C4-2B (cell line): Measurements from ENCODE around the gene NRIP3.

Experiments
- H3K27ac ChIP-seq: fragments of 450-650 bp; 2 replicates; pipeline ENCODE4 v1.5.1; 2017
- ZFX ChIP-seq: fragments of 450-650 bp; IDR thresholded peaks from 2 replicates; pipeline ENCODE4 v1.6.1; 2017
- TF ChIP-seq, protein P1 (sequence below): fragments of 450-650 bp; conservative IDR thresholded peaks from 2 replicates; pipeline ENCODE4 v1.5.1; 2017; ENCODE audit warnings: mild to moderate bottlenecking

Gene NRIP3

DNA sequence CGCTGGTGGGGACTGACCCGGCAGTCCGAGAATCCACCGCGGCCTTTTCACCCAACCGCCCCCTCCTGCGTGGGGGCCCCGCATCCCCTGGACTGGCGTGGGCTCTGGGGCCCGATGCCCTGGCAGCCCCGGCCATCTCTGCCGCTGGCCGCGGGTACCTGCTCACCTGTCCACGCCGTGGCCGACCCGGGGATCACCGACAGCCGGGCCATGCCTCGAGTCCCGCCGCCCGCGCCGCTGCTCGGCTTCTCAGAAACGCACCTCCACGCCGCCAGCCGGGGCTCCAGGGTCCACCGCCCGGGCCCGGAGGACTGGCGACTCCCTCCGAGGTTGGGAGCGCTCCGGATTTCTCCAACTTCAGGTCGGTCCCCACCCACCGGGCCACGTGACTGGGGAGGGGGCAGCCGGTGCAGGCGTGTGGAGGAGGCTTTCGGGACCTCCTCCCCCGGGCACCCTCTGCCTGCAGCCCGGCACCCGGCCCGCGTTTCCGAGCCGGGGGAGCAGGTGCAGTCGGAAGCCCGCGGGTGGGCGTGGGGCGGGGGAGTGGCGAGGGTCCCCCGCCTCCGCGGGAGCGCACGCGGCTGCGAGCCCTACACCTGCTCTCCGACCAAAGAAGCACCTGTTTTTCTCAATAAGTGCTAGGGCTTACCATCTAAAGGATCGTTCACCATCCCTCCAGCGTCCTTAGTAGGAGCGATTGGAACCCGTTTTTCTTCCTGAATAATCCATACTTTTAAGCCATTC is 554 bp upstream of the NRIP3 start:
- TF ChIP-seq ZFX: no peak
- TF ChIP-seq, protein P1, sequence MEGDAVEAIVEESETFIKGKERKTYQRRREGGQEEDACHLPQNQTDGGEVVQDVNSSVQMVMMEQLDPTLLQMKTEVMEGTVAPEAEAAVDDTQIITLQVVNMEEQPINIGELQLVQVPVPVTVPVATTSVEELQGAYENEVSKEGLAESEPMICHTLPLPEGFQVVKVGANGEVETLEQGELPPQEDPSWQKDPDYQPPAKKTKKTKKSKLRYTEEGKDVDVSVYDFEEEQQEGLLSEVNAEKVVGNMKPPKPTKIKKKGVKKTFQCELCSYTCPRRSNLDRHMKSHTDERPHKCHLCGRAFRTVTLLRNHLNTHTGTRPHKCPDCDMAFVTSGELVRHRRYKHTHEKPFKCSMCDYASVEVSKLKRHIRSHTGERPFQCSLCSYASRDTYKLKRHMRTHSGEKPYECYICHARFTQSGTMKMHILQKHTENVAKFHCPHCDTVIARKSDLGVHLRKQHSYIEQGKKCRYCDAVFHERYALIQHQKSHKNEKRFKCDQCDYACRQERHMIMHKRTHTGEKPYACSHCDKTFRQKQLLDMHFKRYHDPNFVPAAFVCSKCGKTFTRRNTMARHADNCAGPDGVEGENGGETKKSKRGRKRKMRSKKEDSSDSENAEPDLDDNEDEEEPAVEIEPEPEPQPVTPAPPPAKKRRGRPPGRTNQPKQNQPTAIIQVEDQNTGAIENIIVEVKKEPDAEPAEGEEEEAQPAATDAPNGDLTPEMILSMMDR: no peak
- no peak overlapping the region for H3K27ac ChIP-seq

DNA sequence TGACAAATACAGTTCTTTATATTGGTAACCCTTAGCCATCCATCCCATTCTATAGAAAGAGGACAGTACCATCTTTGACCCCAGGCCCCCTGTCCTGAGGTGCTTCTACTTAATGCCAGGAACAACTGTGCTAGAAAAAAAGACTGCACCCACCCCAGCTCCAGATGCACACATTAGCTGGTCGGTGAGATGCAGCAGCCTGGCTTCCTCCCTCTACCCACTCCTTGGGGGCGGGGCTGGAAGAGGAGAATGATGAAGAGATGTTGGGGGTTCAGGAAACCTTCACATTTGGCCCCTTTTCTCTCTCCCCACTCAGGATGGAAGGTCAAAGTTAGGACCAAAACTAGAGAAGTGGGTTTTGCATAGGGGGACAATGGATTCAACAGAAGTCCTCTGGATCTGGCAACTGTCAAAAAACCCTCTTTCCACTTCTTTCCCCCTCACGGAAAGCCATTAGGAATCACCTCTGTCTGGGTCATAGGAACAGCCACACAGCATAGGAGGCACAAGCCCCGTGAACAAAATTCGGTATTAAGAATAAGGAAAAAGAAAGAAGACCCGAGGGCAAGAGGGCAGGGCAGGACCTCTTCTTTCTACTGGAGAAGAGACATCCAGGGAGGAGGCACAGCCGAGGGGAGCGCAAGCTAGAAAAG is 755 bp downstream of the NRIP3 start:
- H3K27ac ChIP-seq: no peak overlapping the region

DNA sequence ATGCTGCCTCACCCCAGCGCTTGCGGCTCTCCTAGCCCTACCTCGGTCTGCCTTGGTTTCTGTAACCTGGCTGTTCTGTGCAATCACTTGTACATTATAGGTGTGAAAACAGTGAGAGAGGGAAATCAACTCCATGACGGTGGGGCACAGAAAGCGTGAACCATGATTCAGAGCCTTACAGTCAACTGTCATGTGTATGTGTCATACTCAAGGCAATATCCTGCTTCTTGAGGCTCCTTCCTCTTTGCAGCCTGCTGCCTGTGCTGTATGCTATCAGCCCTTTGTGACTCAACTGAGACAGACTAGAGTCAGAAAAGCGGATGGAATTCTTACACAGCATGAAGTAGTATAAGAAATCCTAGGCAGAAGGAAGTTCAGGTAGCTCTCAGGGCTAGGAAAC is 2.1 kb downstream of the NRIP3 start:
- no peak overlapping the region for H3K27ac ChIP-seq

More for the DNA sequence above, 755 bp downstream of the NRIP3 start:
- TF ChIP-seq ZFX: no peak
- TF ChIP-seq, protein P1: no peak

DNA sequence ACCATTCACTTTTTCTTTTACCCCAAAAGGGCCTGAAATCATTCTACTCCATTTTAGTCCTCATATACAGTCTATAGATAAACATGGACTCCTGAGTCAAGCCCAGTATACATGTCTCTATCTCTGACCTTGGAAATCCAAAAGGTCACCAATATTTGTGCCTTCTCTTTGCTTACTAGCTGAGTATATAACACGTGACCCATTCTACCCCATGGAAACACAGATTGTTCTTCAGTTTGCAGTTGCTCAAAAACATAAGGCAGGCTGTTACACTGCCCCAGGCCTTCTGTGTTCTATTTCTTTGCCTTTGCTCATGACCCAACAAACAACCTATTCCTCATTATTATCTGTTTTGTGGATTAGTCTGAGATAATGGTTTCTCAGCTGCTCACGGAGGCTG is 5.8 kb downstream of the NRIP3 start:
- no peak for TF ChIP-seq ZFX
- TF ChIP-seq, protein P1: no peak
- H3K27ac ChIP-seq: no peak overlapping the region

More for the DNA sequence above, 2.1 kb downstream of the NRIP3 start:
- TF ChIP-seq, protein P1: no peak

DNA sequence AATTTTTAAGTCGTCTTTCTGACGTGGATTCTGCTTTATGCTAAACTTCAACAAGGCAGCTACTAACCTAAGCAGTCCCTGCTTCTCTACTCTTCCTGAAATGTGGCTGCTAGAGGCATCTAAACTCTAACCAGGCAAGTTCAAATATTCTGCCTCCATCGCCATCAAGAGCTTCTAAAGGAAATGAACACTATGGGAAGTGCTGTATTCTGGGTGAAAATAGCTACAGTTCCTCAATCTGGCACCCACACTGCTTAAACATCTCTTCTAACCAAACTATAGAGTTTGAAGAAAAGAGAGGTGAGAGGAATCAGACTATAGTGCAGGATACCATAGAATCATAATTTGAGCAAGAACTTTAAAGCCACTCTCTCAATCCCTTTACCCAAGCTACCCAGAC is 6.3 kb downstream of the NRIP3 start:
- H3K27ac ChIP-seq: no peak overlapping the region
- no peak for TF ChIP-seq ZFX
- TF ChIP-seq, protein P1: no peak

DNA sequence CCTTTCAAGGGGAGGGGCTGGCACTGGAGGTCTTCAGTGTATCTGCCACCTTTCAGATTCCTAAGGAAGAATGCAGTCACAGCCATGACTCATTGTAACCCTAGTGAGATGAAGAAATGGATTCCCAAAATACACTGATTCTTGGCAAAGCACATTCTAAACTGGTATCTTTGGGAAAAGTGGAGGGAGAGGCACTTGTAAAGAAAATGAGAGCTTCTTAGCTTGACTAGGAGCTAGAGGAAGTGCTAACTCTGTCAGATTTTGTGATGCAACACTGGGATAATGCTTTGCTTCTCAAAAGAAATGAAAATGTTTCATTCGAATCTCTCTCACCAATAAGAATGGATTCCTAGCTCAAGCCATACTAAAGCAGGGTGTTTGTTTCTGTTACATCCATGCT is 14.3 kb downstream of the NRIP3 start:
- TF ChIP-seq, protein P1: no peak
- no peak for TF ChIP-seq ZFX
- H3K27ac ChIP-seq: no peak overlapping the region
